GM23248 (cell line): ENCODE data around the gene ZNF35. TPM values are rescaled to one million over a fixed set of nuclear protein-coding genes. Genes with fewer than 3 reads are reported as not detected.

Source experiments
- DNase-seq: peaks from one replicate; pipeline ENCODE4 v3.0.0-alpha.2; 2015
- H2AFZ ChIP-seq: fragments of 200-600 bp; sonication (generic); 2 replicates; pipeline ENCODE4 v1.6.1; 2016; ENCODE audit warnings: antibody characterized with exemption
- H3F3A ChIP-seq: fragments of 200-600 bp; sonication (generic); 2 replicates; pipeline ENCODE4 v1.6.1; 2016; ENCODE audit warnings: mild to moderate bottlenecking, antibody characterized with exemption, mixed run types; ENCODE audit not compliant: insufficient read depth
- H3K27ac ChIP-seq: fragments of 200-600 bp; sonication (generic); 2 replicates; pipeline ENCODE4 v1.5.1; 2016; ENCODE audit warnings: mild to moderate bottlenecking
- H3K27me3 ChIP-seq: fragments of 200-600 bp; sonication (generic); replicated peaks from 2 replicates; pipeline ENCODE4 v1.6.1; 2016; ENCODE audit warnings: mild to moderate bottlenecking; ENCODE audit not compliant: insufficient read depth
- H3K36me3 ChIP-seq: fragments of 200-600 bp; sonication (generic); 2 replicates; pipeline ENCODE4 v1.6.1; 2016; ENCODE audit warnings: low read depth, mild to moderate bottlenecking
- H3K4me1 ChIP-seq: fragments of 200-600 bp; sonication (generic); 2 replicates; pipeline ENCODE4 v1.6.1; 2016; ENCODE audit warnings: mild to moderate bottlenecking; ENCODE audit not compliant: insufficient read depth
- H3K4me2 ChIP-seq: fragments of 200-600 bp; sonication (generic); one replicate; pipeline ENCODE4 v1.6.1; 2016; ENCODE audit warnings: mild to moderate bottlenecking; ENCODE audit not compliant: unreplicated experiment
- H3K4me3 ChIP-seq: fragments of 200-600 bp; sonication (generic); 2 replicates; pipeline ENCODE4 v1.5.1; 2016; ENCODE audit warnings: mild to moderate bottlenecking
- H3K79me2 ChIP-seq: fragments of 200-600 bp; sonication (generic); 2 replicates; pipeline ENCODE4 v1.6.1; 2016; ENCODE audit warnings: mild to moderate bottlenecking; ENCODE audit not compliant: insufficient read depth
- H3K9ac ChIP-seq: fragments of 200-600 bp; sonication (generic); 2 replicates; pipeline ENCODE4 v1.6.1; 2016; ENCODE audit warnings: mild to moderate bottlenecking
- H3K9me2 ChIP-seq: fragments of 200-600 bp; sonication (generic); 2 replicates; pipeline ENCODE4 v1.6.1; 2016; ENCODE audit warnings: mixed run types, mild to moderate bottlenecking, moderate library complexity; ENCODE audit not compliant: insufficient read depth
- H3K9me3 ChIP-seq: fragments of 200-600 bp; sonication (generic); one replicate; pipeline ENCODE4 v1.6.1; 2017; ENCODE audit warnings: low read depth
- H4K20me1 ChIP-seq: fragments of 200-600 bp; sonication (generic); 2 replicates; pipeline ENCODE4 v1.6.0; 2016; ENCODE audit not compliant: insufficient read depth
- EZH2 ChIP-seq: fragments of 200-600 bp; sonication (generic); IDR thresholded peaks from 2 replicates; pipeline ENCODE4 v1.6.1; 2018; ENCODE audit warnings: antibody characterized with exemption, mild to moderate bottlenecking; ENCODE audit not compliant: insufficient read depth, poor library complexity, severe bottlenecking
- EZH2phosphoT487 ChIP-seq: fragments of 200-600 bp; sonication (generic); IDR thresholded peaks from 2 replicates; pipeline ENCODE4 v1.6.1; 2018; ENCODE audit warnings: antibody characterized with exemption, moderate library complexity, mild to moderate bottlenecking, low read depth; ENCODE audit not compliant: insufficient read depth
- WGBS, 2 experiments: methylation state at CpG; one replicate each; pipeline ENCODE4 v1.1.6; 2015 to 2017; ENCODE audit warnings: low lambda C conversion rate in 2 of 2, low coverage in 1 of 2; ENCODE audit errors: missing lambda C conversion rate in 2 of 2; 5-methylcytosine and 5-hydroxymethylcytosine counted together
- in situ Hi-C: fragments of 300-500 bp; cut with MboI; formaldehyde crosslinking; loops from 2 replicates; pipeline ENCODE4 v1.15.0; 2020
- polyA plus RNA-seq: library from polyadenylated mRNA; unstranded; fragments of >200 nt; fragmentation: Nextera tagmentation; extraction: Ambion mirVana; gene quantifications from 2 replicates; pipeline ENCODE4 v1.2.1, GENCODE V29; 2016
- total RNA-seq: library from RNA; depleted of rRNA; stranded (reverse); fragments of >200 nt; shearing (Covaris generic); gene quantifications from 2 replicates; pipeline ENCODE4 v1.2.3, GENCODE V29; 2014; rRNA removed

The ZNF35 gene
- total and polyA plus RNA-seq, 2 experiments from 2014 or later = 4.3 to 7.3 TPM

GRCh38 chr3:44685128-44685800 lies 36.7 kb downstream of the ZNF35 start:
- Histone ChIP-seq H4K20me1 (no peaks in the 10 kb centered on the region), H3K4me3 (peak overlapping the region; percentile 77), H2AFZ (peak overlapping the region; percentile 96), H3K9me2 (no peaks in the 10 kb centered on the region), H3K9me3 (no peaks in the 10 kb centered on the region), H3K27me3 (no peaks in the 10 kb centered on the region), H3K9ac (peak overlapping the region; percentile 84), H3K79me2 (peaks cover 10% of the 10 kb centered on the region; the same call in 1 of the 2 replicates), H3K27ac (no peak overlapping the region), H3K4me2 (peak overlapping the region; percentile 85), H3F3A (peaks cover 27% of the 10 kb centered on the region), H3K4me1 (peaks cover 17% of the 10 kb centered on the region), H3K36me3 (no peaks in the 10 kb centered on the region)
- DNase-seq = peak; percentile 91
- TF ChIP-seq EZH2 = no peak
- TF ChIP-seq EZH2phosphoT487 = no peak
- 4% methylated on average over 38 to 48 of the region's 48 CpGs for WGBS, 2 experiments
- in situ Hi-C loops = no loop called here

GRCh38 chr3:44687898-44688297 lies 39.4 kb downstream of the ZNF35 start:
- Histone ChIP-seq H3F3A (peaks cover 6% of the 10 kb centered on the region), H3K4me1 (peaks cover 3% of the 10 kb centered on the region; the same call in 1 of the 2 replicates), H3K4me2 (no peak overlapping the region), H3K9ac (no peak overlapping the region), H3K27ac (no peak overlapping the region), H2AFZ (no peak overlapping the region), H3K4me3 (no peak overlapping the region), H3K36me3 (no peaks in the 10 kb centered on the region), H3K9me3 (no peaks in the 10 kb centered on the region), H3K9me2 (no peaks in the 10 kb centered on the region), H4K20me1 (no peaks in the 10 kb centered on the region), H3K27me3 (0 out of 2 replicates have a peak, but pooled peaks cover 3% of the 10 kb centered on the region), H3K79me2 (0 out of 2 replicates have a peak, but pooled peaks cover 7% of the 10 kb centered on the region)
- DNase-seq = no peak
- in situ Hi-C loops = no loop called here
- 3 to 7% methylated on average over 1 of the region's 1 CpG for WGBS, 2 experiments
- TF ChIP-seq EZH2 (no peak), EZH2phosphoT487 (no peak)

Other genes starting within 250 kb of the ZNF35 start
- 5.9 and 6.8 TPM in 2 replicates for gene ZNF445, start 171.1 kb upstream of the ZNF35 start, total RNA-seq
- gene ZNF445, start 171.1 kb upstream of the ZNF35 start, polyA plus RNA-seq = 2.2 TPM in 2 replicates
- gene ZKSCAN7, start 93.5 kb upstream of the ZNF35 start, total RNA-seq = 4.5 and 6.1 TPM in 2 replicates
- 2.9 and 3.1 TPM in 2 replicates for gene ZKSCAN7, start 93.5 kb upstream of the ZNF35 start, polyA plus RNA-seq
- gene ZNF660, start 63.8 kb upstream of the ZNF35 start, total RNA-seq = 0.76 and 0.97 TPM in 2 replicates
- 0.54 and 1.2 TPM in 2 replicates for gene ZNF660, start 63.8 kb upstream of the ZNF35 start, polyA plus RNA-seq
- 10.1 and 10.6 TPM in 2 replicates for gene ZNF197, start 23.7 kb upstream of the ZNF35 start, total RNA-seq
- gene ZNF197, start 23.7 kb upstream of the ZNF35 start, polyA plus RNA-seq = 6.9 and 7.4 TPM in 2 replicates
- gene ZNF502, start 63.9 kb downstream of the ZNF35 start, total RNA-seq = 3.8 and 4.3 TPM in 2 replicates
- 2.4 and 2.9 TPM in 2 replicates for gene ZNF502, start 63.9 kb downstream of the ZNF35 start, polyA plus RNA-seq
- gene ZNF501, start 80.9 kb downstream of the ZNF35 start, total RNA-seq = 5.4 and 9.0 TPM in 2 replicates
- gene ZNF501, start 80.9 kb downstream of the ZNF35 start, polyA plus RNA-seq = 3.8 and 5.1 TPM in 2 replicates
- gene KIAA1143, start 112.9 kb downstream of the ZNF35 start, total RNA-seq = 24.3 and 25.0 TPM in 2 replicates
- 21.8 and 23.5 TPM in 2 replicates for gene KIAA1143, start 112.9 kb downstream of the ZNF35 start, polyA plus RNA-seq
- gene KIF15, start 113.1 kb downstream of the ZNF35 start, total RNA-seq = 3.3 and 3.9 TPM in 2 replicates
- gene KIF15, start 113.1 kb downstream of the ZNF35 start, polyA plus RNA-seq = 2.9 and 3.3 TPM in 2 replicates
- 23.2 and 33.8 TPM in 2 replicates for gene TMEM42, start 213.2 kb downstream of the ZNF35 start, total RNA-seq
- 34.2 and 35.0 TPM in 2 replicates for gene TMEM42, start 213.2 kb downstream of the ZNF35 start, polyA plus RNA-seq
- gene TGM4, start 225.9 kb downstream of the ZNF35 start, total RNA-seq = not detected in 2 replicates
- not detected in 2 replicates for gene TGM4, start 225.9 kb downstream of the ZNF35 start, polyA plus RNA-seq